MCF 10A (cell line): ENCODE data around the gene GYG2. TPM values are rescaled to one million over a fixed set of nuclear protein-coding genes. Genes with fewer than 3 reads are reported as not detected.
"Not testable (repeated sequence)": the region's sequence is repeated elsewhere in the genome, so short reads cannot be mapped to it uniquely, and the experiment has no call there.

Experiments used
- BruUV-seq: library from RNA; stranded (reverse); fragments of 400-500 nt; replicated peaks from 2 replicates; lab custom pipeline; 2021; lab: Mats Ljungman, UMichigan
- CTCF ChIA-PET: fragments of 300-600 bp; sonication (Branson Sonifier 250); formaldehyde crosslinking; extraction: SDS; loops from one replicate; lab custom pipeline; 2021; ENCODE audit warnings: antibody characterized with exemption, inconsistent platforms; lab: Yijun Ruan, JAX
- POLR2A ChIA-PET: fragments of 300-600, 350-650 bp; sonication (Branson Sonifier 250); formaldehyde crosslinking; extraction: SDS; loops from one replicate; lab custom pipeline; 2020; ENCODE audit warnings: antibody characterized with exemption, inconsistent platforms; lab: Yijun Ruan, JAX
- DNase-seq: peaks from one replicate; pipeline ENCODE4 v3.0.0-alpha.2; 2018; ENCODE audit not compliant: unreplicated experiment
- H3K27ac Mint-ChIP-seq: one replicate; pipeline ENCODE4 v1.8.0; 2022; ENCODE audit warnings: mild to moderate bottlenecking, low read depth, mixed read lengths; ENCODE audit not compliant: unreplicated experiment
- H3K27me3 Mint-ChIP-seq: one replicate; pipeline ENCODE4 v1.8.0; 2022; ENCODE audit warnings: mixed read lengths; ENCODE audit not compliant: insufficient read depth, unreplicated experiment
- H3K36me3 Mint-ChIP-seq: one replicate; pipeline ENCODE4 v1.8.0; 2022; ENCODE audit warnings: mild to moderate bottlenecking, moderate library complexity, mixed read lengths; ENCODE audit not compliant: insufficient read depth, unreplicated experiment
- H3K4me1 Mint-ChIP-seq: one replicate; pipeline ENCODE4 v1.8.0; 2022; ENCODE audit warnings: mixed read lengths; ENCODE audit not compliant: insufficient read depth, unreplicated experiment
- H3K4me3 Mint-ChIP-seq: one replicate; pipeline ENCODE4 v1.8.0; 2022; ENCODE audit warnings: mild to moderate bottlenecking, moderate library complexity, mixed read lengths; ENCODE audit not compliant: unreplicated experiment
- H3K9me3 Mint-ChIP-seq: one replicate; pipeline ENCODE4 v1.8.0; 2022; ENCODE audit warnings: mixed read lengths; ENCODE audit not compliant: unreplicated experiment
- intact Hi-C: fragments of 100-400 bp; cut with micrococcal nuclease; formaldehyde crosslinking; loops from 2 replicates; pipeline ENCODE4 v1.14.1; 2022
- total RNA-seq: library from RNA; stranded (reverse); gene quantifications from 2 replicates; pipeline ENCODE4 v1.2.3, GENCODE V29; 2022
- TF ChIP-seq, protein P1 (sequence below): fragments of 200-600 bp; IDR thresholded peaks from one replicate; pipeline ENCODE4 v1.8.0; 2022; ENCODE audit warnings: antibody characterized with exemption, mild to moderate bottlenecking; ENCODE audit not compliant: unreplicated experiment

Gene GYG2
- total RNA-seq, 1 experiment from 2014 or later, result not detected

DNA sequence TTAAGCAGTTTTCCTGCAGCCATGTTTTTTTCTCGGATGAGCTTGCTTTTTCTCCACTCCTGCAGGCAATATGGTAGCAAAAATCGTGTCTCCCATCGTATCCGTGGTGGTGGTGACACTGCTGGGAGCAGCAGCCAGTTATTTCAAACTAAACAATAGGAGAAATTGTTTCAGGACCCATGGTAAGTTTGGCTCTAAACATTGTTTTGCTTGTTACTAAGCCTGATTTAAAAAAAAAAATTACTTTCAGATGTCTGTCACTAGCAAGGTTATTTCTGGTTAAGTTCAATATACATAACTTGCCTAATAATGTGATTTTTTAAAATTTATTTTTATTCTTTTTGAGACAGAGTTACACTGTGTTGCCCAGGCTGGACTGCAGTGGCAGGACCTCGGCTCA, 17.5 kb upstream of the GYG2 start:
- DNase-seq, result no peak
- TF ChIP-seq, protein P1, sequence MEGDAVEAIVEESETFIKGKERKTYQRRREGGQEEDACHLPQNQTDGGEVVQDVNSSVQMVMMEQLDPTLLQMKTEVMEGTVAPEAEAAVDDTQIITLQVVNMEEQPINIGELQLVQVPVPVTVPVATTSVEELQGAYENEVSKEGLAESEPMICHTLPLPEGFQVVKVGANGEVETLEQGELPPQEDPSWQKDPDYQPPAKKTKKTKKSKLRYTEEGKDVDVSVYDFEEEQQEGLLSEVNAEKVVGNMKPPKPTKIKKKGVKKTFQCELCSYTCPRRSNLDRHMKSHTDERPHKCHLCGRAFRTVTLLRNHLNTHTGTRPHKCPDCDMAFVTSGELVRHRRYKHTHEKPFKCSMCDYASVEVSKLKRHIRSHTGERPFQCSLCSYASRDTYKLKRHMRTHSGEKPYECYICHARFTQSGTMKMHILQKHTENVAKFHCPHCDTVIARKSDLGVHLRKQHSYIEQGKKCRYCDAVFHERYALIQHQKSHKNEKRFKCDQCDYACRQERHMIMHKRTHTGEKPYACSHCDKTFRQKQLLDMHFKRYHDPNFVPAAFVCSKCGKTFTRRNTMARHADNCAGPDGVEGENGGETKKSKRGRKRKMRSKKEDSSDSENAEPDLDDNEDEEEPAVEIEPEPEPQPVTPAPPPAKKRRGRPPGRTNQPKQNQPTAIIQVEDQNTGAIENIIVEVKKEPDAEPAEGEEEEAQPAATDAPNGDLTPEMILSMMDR, result no peak
- Mint-ChIP-seq H3K27ac (peak overlapping the region; percentile 88), H3K4me3 (no peak overlapping the region), H3K9me3 (no peaks in the 10 kb centered on the region), H3K4me1 (no peaks in the 10 kb centered on the region), H3K36me3 (no peaks in the 10 kb centered on the region), H3K27me3 (no peaks in the 10 kb centered on the region)
- POLR2A ChIA-PET, result interaction anchor here (0.7 kb wide), 1 partner anchor 9 kb away, joined by 3 read pairs; no protein-coding TSS in a partner anchor
- intact Hi-C loops, result no loop called here
- BruUV-seq, result no TSS peak
- CTCF ChIA-PET, result interaction anchor here (2.5 kb wide), 1 partner anchor 8 kb away, joined by 18 read pairs; no protein-coding TSS in a partner anchor

DNA sequence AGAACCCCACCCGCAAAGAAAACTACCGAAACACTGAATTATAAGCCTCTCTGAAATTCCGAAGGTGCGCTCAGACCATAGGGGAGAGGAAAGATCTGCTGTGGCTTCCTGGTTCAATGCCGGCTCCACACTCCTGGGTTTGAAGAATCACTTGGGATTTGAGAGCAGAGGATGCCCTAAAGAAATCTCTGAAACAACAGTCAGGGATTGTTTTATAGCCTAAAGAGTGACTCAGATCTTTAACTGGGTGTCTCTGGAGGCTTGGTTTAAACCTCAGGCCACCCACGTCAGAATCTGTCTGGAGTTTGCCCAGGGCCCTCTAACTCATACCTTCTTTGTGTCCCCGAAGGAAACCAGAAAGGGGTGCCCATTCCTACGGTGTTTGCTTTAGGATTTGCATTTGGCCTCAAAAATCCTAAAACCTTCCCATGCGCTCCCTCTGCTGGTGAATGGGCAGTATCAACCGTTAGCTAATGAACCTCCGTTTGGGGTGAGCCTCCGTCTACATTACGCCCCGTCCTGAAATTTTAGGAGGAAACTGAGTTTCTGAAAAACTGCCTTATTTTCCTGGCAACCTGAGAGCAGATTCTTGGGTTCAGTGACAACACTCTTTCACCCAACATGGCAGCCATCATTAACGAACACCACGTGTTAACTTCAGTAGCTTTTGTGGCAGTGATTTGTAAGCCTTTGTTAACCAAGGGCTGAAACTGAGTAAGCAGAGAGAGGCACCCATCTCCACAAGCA, 16.4 kb upstream of the GYG2 start:
- not testable (repeated sequence) for BruUV-seq, H3K9me3 Mint-ChIP-seq, H3K27me3 Mint-ChIP-seq, H3K4me1 Mint-ChIP-seq, H3K36me3 Mint-ChIP-seq
- TF ChIP-seq, protein P1, result peak; percentile 74
- Mint-ChIP-seq H3K4me3 (peak overlapping the region; percentile 46), H3K27ac (peak overlapping the region; percentile 88)
- CTCF ChIA-PET, result interaction anchor here (0.6 to 1.2 kb wide), 5 partner anchors 9 to 444 kb away, joined by 3 to 7 read pairs (median 3); no protein-coding TSS in a partner anchor
- intact Hi-C loops, result loop anchor here (1.0 kb wide), 1 partner anchor 168 kb away; no protein-coding TSS in a partner anchor
- peak; percentile 83 for DNase-seq
- POLR2A ChIA-PET, result interaction anchor here (1.2 kb wide), 1 partner anchor 11 kb away, joined by 3 read pairs; no protein-coding TSS in a partner anchor

DNA sequence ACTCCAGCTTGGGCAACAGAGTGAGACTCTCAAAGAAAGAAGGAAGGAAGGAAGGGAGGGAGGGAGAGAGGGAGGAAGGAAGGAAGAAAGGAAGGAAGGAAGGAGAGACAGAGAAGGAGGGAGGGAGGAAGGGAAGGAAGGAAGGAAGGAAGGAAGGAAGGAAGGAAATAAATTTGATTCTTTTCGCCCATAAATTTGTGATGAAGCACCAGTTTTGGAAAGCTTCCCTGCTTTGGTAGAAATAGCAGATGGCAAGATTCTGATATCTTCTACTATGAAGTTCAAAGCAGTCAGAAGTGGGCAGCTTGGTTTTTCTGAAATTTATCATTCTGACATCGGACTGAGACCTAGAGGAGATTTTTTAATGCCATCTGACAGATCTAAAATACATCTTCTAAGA, 11.7 kb upstream of the GYG2 start:
- Mint-ChIP-seq H3K4me3 (no peak overlapping the region), H3K9me3 (no peaks in the 10 kb centered on the region), H3K27me3 (no peaks in the 10 kb centered on the region), H3K36me3 (no peaks in the 10 kb centered on the region), H3K27ac (no peak overlapping the region), H3K4me1 (no peaks in the 10 kb centered on the region)
- intact Hi-C loops, result no loop called here
- no peak for DNase-seq
- BruUV-seq, result no TSS peak
- TF ChIP-seq, protein P1, result no peak
- CTCF ChIA-PET, result no interaction called here
- POLR2A ChIA-PET, result no interaction called here

DNA sequence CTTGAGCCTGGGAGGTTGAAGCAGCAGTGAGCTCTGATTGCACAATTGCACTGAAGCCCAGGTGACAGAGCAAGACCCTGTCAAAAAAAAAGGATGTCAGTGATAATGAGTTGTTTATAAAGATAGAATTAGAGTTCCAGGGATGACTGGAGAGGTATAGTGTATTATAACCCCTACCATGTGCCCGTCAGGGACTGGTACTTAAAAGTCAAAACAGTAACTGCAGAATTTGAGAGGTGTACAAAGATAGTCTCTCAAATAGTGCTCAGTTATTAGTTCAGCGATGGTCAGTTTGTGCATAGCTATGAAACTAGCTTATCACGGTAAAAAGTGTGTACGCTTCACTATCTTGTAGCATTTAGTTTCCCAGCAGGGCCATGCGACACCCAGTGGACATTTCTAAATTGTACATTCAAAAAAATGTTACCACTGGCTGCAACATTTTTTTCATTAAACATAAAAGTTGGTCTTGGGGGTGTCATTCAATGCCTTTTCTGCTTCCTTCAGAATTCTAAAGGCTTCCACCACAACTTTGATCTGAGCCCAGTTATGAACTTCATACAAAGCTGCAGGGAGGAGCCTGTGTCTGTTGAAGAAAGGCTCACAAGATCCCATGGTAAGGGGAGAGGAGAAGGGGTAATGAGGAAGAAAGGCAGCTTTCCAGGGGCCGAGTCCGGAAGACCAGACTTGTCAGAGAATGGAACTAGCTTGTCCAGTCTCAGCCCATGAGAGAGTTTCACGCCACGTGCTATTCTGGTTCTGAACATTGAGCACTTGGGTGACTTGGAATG, 9.2 kb upstream of the GYG2 start:
- ChIA-PET CTCF (interaction anchor here (0.6 to 2.7 kb wide), 22 partner anchors 9 to 84 kb away, joined by 3 to 18 read pairs (median 3); no protein-coding TSS in a partner anchor), POLR2A (interaction anchor here (0.5 kb wide), 1 partner anchor 9 kb away, joined by 3 read pairs; no protein-coding TSS in a partner anchor)
- intact Hi-C loops, result loop anchor here (1.0 kb wide), 2 partner anchors 175 to 1171 kb away; no protein-coding TSS in a partner anchor
- BruUV-seq, result no TSS peak
- H3K27me3 Mint-ChIP-seq, result no peaks in the 10 kb centered on the region
- no peak overlapping the region for H3K27ac Mint-ChIP-seq
- H3K4me3 Mint-ChIP-seq, result no peak overlapping the region
- no peaks in the 10 kb centered on the region for H3K4me1 Mint-ChIP-seq
- no peaks in the 10 kb centered on the region for H3K36me3 Mint-ChIP-seq
- TF ChIP-seq, protein P1, result peak; percentile 53
- DNase-seq, result peak; percentile 52
- H3K9me3 Mint-ChIP-seq, result no peaks in the 10 kb centered on the region
